Ascending aorta (tissue), 2 donors: ENCODE data around the gene RNF166. TPM values are rescaled to one million over a fixed set of nuclear protein-coding genes. Genes with fewer than 3 reads are reported as not detected.

ENCODE experiments used
- DNase-seq, 2 donors: peaks; one replicate each; pipeline ENCODE4 v3.0.0-alpha.2; 2019; ENCODE audit warnings: low spot score in 2 of 2
- H3K27ac ChIP-seq, 2 donors: fragments of 200-600 bp; sonication (generic); one replicate each; pipeline ENCODE4 v1.5.1; 2016 to 2017; ENCODE audit warnings: mild to moderate bottlenecking in 1 of 2
- H3K27me3 ChIP-seq: fragments of 200-600 bp; sonication (generic); one replicate; pipeline ENCODE4 v1.5.1; 2017
- H3K36me3 ChIP-seq, 2 donors: fragments of 200-600 bp; sonication (generic); one replicate each; pipeline ENCODE4 v1.5.1; 2016
- H3K4me1 ChIP-seq, 2 donors: fragments of 200-600 bp; sonication (generic); one replicate each; pipeline ENCODE4 v1.5.1; 2016 to 2017; ENCODE audit warnings: mild to moderate bottlenecking in 1 of 2
- H3K4me3 ChIP-seq, 2 donors: fragments of 200-600 bp; sonication (generic); one replicate each; pipeline ENCODE4 v1.5.1; 2016 to 2017; ENCODE audit warnings: mild to moderate bottlenecking in 1 of 2
- H3K9me3 ChIP-seq, 2 donors: fragments of 200-600 bp; sonication (generic); one replicate each; pipeline ENCODE4 v1.5.1; 2016
- intact Hi-C: fragments of 100-400 bp; cut with DNase I; formaldehyde crosslinking; loops from one replicate; pipeline ENCODE4 v1.15.1; 2023
- total RNA-seq: library from RNA; depleted of rRNA; stranded (reverse); fragments of >200 nt; gene quantifications from one replicate; pipeline ENCODE4 v1.1.0, GENCODE V29; 2016
- TF ChIP-seq, protein P1 (sequence below), 3 experiments: fragments of 200-600 bp in 2 of 3; fragments of 450-650 bp in 1 of 3; sonication (generic) in 2 of 3; IDR thresholded peaks; one replicate each; pipeline ENCODE4 v1.5.1; 2016 to 2019; ENCODE audit warnings: antibody characterized with exemption in 3 of 3, mild to moderate bottlenecking in 1 of 3, moderate library complexity in 1 of 3

RNF166 gene
- total RNA-seq, 1 donor from 2014 or later: 44.3 TPM

DNA sequence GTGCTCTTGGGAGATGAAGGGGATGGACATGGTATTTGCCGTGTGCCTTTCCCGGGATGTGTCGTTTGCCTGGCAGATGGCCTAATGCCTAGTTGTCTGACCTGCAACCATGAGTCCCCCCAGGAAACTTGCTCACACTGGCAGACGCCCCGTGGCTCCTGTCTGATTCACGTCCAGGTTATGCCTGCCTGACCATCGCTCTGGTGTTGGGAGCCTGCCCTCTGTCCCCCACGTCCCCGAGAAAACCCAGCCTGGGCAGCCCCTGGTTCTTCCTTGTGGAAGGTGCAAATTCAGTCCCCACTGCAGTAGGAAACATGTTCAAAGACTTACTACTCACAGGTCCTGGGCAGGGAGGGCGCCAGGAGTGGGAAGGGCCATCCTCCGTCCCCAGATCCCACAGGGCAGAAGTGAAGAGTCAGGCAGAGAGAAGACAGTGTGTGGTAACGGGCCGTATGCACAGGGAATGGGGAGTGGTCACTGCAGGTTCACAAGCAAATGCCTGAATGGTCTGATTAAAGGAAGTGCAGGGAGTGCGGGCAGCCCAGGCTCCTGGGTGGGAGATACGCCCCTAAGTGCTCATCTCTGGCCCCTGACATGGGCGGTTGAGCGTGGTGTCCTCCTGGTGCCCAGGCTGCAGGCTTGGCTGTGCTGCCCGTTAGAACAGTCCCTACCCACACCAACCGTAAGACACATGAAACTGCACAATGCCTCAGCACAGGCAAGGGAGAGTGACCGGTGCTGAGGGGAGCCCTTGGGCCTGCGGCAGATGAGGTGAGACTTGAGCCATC, 15.7 kb downstream of the RNF166 start:
- intact Hi-C loops: no loop called here
- Histone ChIP-seq H3K27me3 (peaks cover 15% of the 10 kb centered on the region), H3K9me3 (no peaks in the 10 kb centered on the region), H3K27ac (no peak overlapping the region), H3K4me3 (no peak overlapping the region), H3K4me1 (peaks cover 6 to 11% of the 10 kb centered on the region in 2 donors), H3K36me3 (no peaks in the 10 kb centered on the region)
- TF ChIP-seq, protein P1, sequence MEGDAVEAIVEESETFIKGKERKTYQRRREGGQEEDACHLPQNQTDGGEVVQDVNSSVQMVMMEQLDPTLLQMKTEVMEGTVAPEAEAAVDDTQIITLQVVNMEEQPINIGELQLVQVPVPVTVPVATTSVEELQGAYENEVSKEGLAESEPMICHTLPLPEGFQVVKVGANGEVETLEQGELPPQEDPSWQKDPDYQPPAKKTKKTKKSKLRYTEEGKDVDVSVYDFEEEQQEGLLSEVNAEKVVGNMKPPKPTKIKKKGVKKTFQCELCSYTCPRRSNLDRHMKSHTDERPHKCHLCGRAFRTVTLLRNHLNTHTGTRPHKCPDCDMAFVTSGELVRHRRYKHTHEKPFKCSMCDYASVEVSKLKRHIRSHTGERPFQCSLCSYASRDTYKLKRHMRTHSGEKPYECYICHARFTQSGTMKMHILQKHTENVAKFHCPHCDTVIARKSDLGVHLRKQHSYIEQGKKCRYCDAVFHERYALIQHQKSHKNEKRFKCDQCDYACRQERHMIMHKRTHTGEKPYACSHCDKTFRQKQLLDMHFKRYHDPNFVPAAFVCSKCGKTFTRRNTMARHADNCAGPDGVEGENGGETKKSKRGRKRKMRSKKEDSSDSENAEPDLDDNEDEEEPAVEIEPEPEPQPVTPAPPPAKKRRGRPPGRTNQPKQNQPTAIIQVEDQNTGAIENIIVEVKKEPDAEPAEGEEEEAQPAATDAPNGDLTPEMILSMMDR (IDR thresholded peaks at IDR 0.05): no peak
- no peak for DNase-seq

DNA sequence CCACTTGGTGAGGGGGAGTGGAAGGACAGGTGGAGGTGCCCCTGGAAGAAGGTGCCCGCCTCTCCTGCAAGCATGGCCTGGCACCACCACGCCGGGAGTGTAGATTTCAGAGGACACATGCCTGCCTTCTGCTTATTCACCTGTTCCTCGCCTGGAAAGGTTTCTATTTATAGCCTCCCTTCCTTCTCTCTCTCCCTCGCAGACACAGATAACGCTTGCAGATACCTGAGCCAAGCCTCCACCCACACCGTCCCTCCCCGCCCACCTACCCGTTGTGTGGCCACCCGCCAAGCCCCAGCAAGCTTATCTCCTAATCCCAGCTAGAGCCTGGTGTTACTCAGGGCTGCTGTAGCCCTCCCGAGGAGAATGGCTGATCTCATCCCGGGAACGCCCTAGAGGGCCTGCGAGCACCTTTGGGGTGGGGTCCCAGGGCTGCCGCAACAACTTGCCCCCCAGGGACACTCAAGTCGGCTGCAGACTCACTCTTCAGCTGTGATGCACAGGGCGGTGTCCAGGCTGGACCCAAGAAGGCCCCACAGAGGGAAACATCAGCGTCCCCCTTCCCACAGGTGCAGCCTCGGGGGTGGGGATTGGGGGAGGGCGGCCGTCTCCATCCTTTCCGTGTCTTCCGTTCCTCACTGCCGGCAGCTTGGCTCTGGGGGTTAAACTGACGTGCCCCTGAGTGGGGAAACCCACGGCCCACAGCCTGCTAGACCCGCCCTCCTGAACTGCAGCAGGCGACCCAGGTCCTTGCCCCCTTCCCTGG, 18.0 kb downstream of the RNF166 start:
- intact Hi-C loops: no loop called here
- peaks cover 19% of the 10 kb centered on the region for H3K27me3 ChIP-seq
- DNase-seq: no peak
- H3K9me3 ChIP-seq: no peaks in the 10 kb centered on the region
- H3K36me3 ChIP-seq: no peaks in the 10 kb centered on the region
- H3K27ac ChIP-seq: no peak overlapping the region
- no peak overlapping the region for H3K4me3 ChIP-seq
- TF ChIP-seq, protein P1 (IDR thresholded peaks at IDR 0.05): no peak
- H3K4me1 ChIP-seq: peaks cover 7 to 13% of the 10 kb centered on the region in 2 donors

DNA sequence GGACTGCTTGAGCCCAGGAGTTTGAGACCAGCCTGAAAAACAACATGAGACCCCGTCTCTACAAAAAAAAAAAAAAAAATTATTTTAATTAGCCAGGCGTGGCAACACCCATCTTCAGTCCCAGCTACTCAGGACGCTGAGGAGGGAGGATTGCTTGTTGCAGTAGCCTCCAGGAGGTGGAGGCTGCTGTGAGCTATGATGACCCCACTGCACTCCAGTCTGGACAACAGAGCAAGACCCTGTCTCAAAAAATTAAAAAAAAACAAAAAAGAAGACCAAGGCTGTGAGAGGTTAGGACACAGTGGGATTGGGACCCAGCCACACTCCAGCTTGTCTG, 18.6 kb downstream of the RNF166 start:
- intact Hi-C loops: no loop called here
- H3K27me3 ChIP-seq: peaks cover 19% of the 10 kb centered on the region

DNA sequence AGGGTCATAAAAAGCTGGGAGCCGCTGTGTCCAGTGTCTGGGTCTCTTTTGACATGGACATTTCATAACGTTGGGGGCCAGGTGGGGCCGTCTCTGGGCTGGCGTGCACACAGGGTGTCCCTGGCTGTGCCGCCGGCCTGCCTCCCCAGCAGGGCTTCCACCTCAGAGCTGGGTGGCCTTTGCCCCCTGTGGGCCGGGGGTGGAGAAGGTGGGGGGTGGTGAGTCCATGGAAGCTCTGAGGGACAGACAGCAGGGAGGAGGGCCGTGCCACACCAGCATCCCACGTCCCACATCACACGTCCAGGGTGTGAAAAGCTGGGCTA, 19.0 kb downstream of the RNF166 start:
- DNase-seq: no peak
- Histone ChIP-seq H3K4me1 (peaks cover 7 to 13% of the 10 kb centered on the region in 2 donors), H3K27ac (no peak overlapping the region), H3K36me3 (no peaks in the 10 kb centered on the region), H3K4me3 (no peak overlapping the region), H3K9me3 (no peaks in the 10 kb centered on the region), H3K27me3 (peaks cover 19% of the 10 kb centered on the region)
- intact Hi-C loops: no loop called here
- TF ChIP-seq, protein P1 (IDR thresholded peaks at IDR 0.05): no peak

More for the DNA sequence above, 18.6 kb downstream of the RNF166 start:
- H3K27ac ChIP-seq: no peak overlapping the region
- TF ChIP-seq, protein P1 (IDR thresholded peaks at IDR 0.05): no peak
- H3K9me3 ChIP-seq: no peaks in the 10 kb centered on the region
- DNase-seq: no peak
- no peak overlapping the region for H3K4me3 ChIP-seq
- peaks cover 7 to 13% of the 10 kb centered on the region in 2 donors for H3K4me1 ChIP-seq
- no peaks in the 10 kb centered on the region for H3K36me3 ChIP-seq

DNA sequence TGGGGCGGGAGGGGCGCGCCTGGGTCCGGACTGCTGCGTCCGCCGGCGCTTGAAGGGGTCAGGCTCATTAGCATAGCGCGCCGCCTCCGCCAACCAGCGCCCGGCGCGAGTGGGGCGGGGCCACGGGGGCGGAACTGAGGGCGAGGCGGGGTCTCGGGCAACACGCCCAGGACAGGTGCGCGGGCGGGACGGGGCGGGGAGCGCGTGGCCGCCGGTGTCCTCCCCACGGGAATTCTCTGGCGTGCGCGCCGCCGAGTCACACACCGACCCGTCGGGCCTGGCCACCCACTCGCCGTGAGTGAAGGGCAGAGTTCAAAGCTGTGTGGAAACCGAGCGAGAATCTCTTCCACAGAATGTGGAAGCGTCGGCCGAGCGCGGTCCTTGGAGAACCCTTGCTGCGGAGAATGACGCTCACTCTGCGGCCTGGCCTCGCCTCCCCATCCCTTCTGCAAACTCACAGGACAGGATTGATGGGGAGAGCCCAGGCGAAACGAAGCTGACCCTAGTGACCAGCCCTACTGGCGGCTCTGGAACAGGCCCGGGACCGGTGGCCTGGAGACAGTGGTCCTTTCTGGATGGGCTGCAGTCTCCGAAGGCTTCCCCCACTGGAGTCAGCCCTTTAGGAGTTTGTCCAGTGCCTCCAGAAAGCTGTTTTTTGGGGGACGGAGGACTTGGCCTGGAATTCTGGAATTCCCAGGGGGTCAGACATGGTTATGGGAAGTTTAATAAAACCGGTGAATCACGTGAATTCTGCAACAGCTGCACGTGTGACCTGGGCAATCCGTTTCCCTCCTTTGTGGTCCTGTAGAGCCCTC, 19.6 kb downstream of the RNF166 start, which contains the start of gene SNAI3:
Gene SNAI3 (minus strand): TSS at position 69 of the 815 bp plus-strand sequence. CDS start 101 bp downstream, outside the sequence.
- Histone ChIP-seq H3K27ac (no peak within 1 kb of the TSS), H3K4me3 (peak within 1 kb of the TSS; percentile 42 to 60), H3K4me1 (peaks cover 7 to 13% of the 10 kb centered on the region in 2 donors), H3K27me3 (peaks cover 19% of the 10 kb centered on the region), H3K9me3 (no peaks in the 10 kb centered on the region), H3K36me3 (no peaks in the 10 kb centered on the region)
- DNase-seq: no peak
- intact Hi-C loops: no loop called here
- TF ChIP-seq, protein P1 (IDR thresholded peaks at IDR 0.05): no peak
